Measurements from ENCODE around the gene XPNPEP2.

The XPNPEP2 gene

GRCh38 chrX:129754056-129755024 is 15.6 kb downstream of the XPNPEP2 start:
- TF ChIP-seq RAD21 (IDR thresholded peaks at IDR 0.05; ENCODE audit: low read depth) (peak; percentile 49; the same call in 1 of the 2 replicates), CEBPB (IDR thresholded peaks at IDR 0.05) (no peak)

- no peak for TF ChIP-seq EGR1 (IDR thresholded peaks at IDR 0.05)
- TF ChIP-seq CEBPB (IDR thresholded peaks at IDR 0.05), result no peak
- TF ChIP-seq RAD21 (IDR thresholded peaks at IDR 0.05; ENCODE audit: low read depth), result peak; percentile 36; the same call in 1 of the 2 replicates
- TF ChIP-seq USF1 (IDR thresholded peaks at IDR 0.05), result peak; percentile 44; the same call in 1 of the 2 replicates
- TF ChIP-seq NFIC (IDR thresholded peaks at IDR 0.05), result no peak
- TF ChIP-seq CREB1 (IDR thresholded peaks at IDR 0.05; ENCODE audit: low read depth), result no peak
Observed at GRCh38 chrX:129755779-129756650, 17.2 kb downstream of the XPNPEP2 start.

GRCh38 chrX:129759576-129760061 is 20.8 kb downstream of the XPNPEP2 start:
- no peak for TF ChIP-seq FOXM1 (IDR thresholded peaks at IDR 0.05; ENCODE audit: borderline replicate concordance, low read depth)
- no peak for TF ChIP-seq REST (IDR thresholded peaks at IDR 0.05; ENCODE audit: low read depth)
- no peak for TF ChIP-seq CEBPB (IDR thresholded peaks at IDR 0.05)
- TF ChIP-seq USF1 (IDR thresholded peaks at IDR 0.05), result no peak
- TF ChIP-seq RAD21 (IDR thresholded peaks at IDR 0.05; ENCODE audit: low read depth), result no peak
- no peak for TF ChIP-seq EP300 (IDR thresholded peaks at IDR 0.05; ENCODE audit: borderline replicate concordance)
- no peak for TF ChIP-seq NFIC (IDR thresholded peaks at IDR 0.05)
- no peak for TF ChIP-seq CREB1 (IDR thresholded peaks at IDR 0.05; ENCODE audit: low read depth)
- TF ChIP-seq MAX (IDR thresholded peaks at IDR 0.05), result no peak
- no peak for TF ChIP-seq TEAD4 (IDR thresholded peaks at IDR 0.05)
- TF ChIP-seq TCF12 (IDR thresholded peaks at IDR 0.05; ENCODE audit: low read depth), result no peak
- TF ChIP-seq ZBTB7A (IDR thresholded peaks at IDR 0.05; ENCODE audit: low read depth), result no peak
- no peak for TF ChIP-seq TAF1 (IDR thresholded peaks at IDR 0.05; ENCODE audit: low read depth)
- no peak for TF ChIP-seq YY1 (IDR thresholded peaks at IDR 0.05; ENCODE audit: low read depth)
- TF ChIP-seq EGR1 (IDR thresholded peaks at IDR 0.05), result no peak

GRCh38 chrX:129760155-129760554 is 21.4 kb downstream of the XPNPEP2 start:
- TF ChIP-seq RAD21 (IDR thresholded peaks at IDR 0.05; ENCODE audit: low read depth), result no peak
- TF ChIP-seq YY1 (IDR thresholded peaks at IDR 0.05; ENCODE audit: low read depth), result no peak
- no peak for TF ChIP-seq TAF1 (IDR thresholded peaks at IDR 0.05; ENCODE audit: low read depth)
- TF ChIP-seq CREB1 (IDR thresholded peaks at IDR 0.05; ENCODE audit: low read depth), result no peak
- no peak for TF ChIP-seq ZBTB7A (IDR thresholded peaks at IDR 0.05; ENCODE audit: low read depth)
- TF ChIP-seq EGR1 (IDR thresholded peaks at IDR 0.05), result no peak
- TF ChIP-seq REST (IDR thresholded peaks at IDR 0.05; ENCODE audit: low read depth), result no peak
- TF ChIP-seq TEAD4 (IDR thresholded peaks at IDR 0.05), result no peak

- TF ChIP-seq TAF1 (IDR thresholded peaks at IDR 0.05; ENCODE audit: low read depth) (no peak), FOXM1 (IDR thresholded peaks at IDR 0.05; ENCODE audit: borderline replicate concordance, low read depth) (no peak), CREB1 (IDR thresholded peaks at IDR 0.05; ENCODE audit: low read depth) (no peak), NFIC (IDR thresholded peaks at IDR 0.05) (no peak), CEBPB (IDR thresholded peaks at IDR 0.05) (no peak), EGR1 (IDR thresholded peaks at IDR 0.05) (no peak), TEAD4 (IDR thresholded peaks at IDR 0.05) (no peak), USF1 (IDR thresholded peaks at IDR 0.05) (no peak), RAD21 (IDR thresholded peaks at IDR 0.05; ENCODE audit: low read depth) (no peak), REST (IDR thresholded peaks at IDR 0.05; ENCODE audit: low read depth) (no peak), YY1 (IDR thresholded peaks at IDR 0.05; ENCODE audit: low read depth) (no peak), TCF12 (IDR thresholded peaks at IDR 0.05; ENCODE audit: low read depth) (no peak), MAX (IDR thresholded peaks at IDR 0.05) (no peak), EP300 (IDR thresholded peaks at IDR 0.05; ENCODE audit: borderline replicate concordance) (no peak), ZBTB7A (IDR thresholded peaks at IDR 0.05; ENCODE audit: low read depth) (no peak)
Observed at GRCh38 chrX:129760981-129761380, 22.2 kb downstream of the XPNPEP2 start.
